Naive thymus-derived CD8-positive, alpha-beta T cell (primary cell): ENCODE measurements around the gene RNF223. TPM values are rescaled to one million over a fixed set of nuclear protein-coding genes. Genes with fewer than 3 reads are reported as not detected.
"Not testable (repeated sequence)": the region's sequence is repeated elsewhere in the genome, so short reads cannot be mapped to it uniquely, and the experiment has no call there.

Experiments used
- ATAC-seq, 2 donors: fragments of 150-1000 bp; cut with Tn5 transposase in 1 of 2; sonication (Bioruptor Pico), chemical (Tn5 transposase) in 1 of 2; 1 replicate in 1 of 2; 2 replicates in 1 of 2; pipeline ENCODE4 v1.10.0; 2021; ENCODE audit warnings: mild to moderate bottlenecking in 2 of 2, moderate library complexity in 2 of 2
- POLR2A ChIA-PET: fragments of 350-600 bp; sonication (Branson Sonifier 250); formaldehyde crosslinking; loops from one replicate; lab custom pipeline; 2021; ENCODE audit warnings: antibody characterized with exemption; lab: Charles Lee
- DNase-seq, 10 donors: peaks; one replicate each; pipeline versions ENCODE4 v3.0.0 to v3.0.0-alpha.2; 2020 to 2022
- H3K27ac Mint-ChIP-seq, 10 donors: one replicate each; pipeline ENCODE4 v1.8.0; 2020 to 2022; ENCODE audit warnings: mild to moderate bottlenecking in 10 of 10, mixed read lengths in 10 of 10, moderate library complexity in 4 of 10, inconsistent platforms in 1 of 10
- H3K27me3 Mint-ChIP-seq, 5 donors: one replicate each; pipeline ENCODE4 v1.8.0; 2021 to 2022; ENCODE audit warnings: mixed read lengths in 5 of 5
- H3K36me3 Mint-ChIP-seq, 3 donors: one replicate each; pipeline ENCODE4 v1.8.0; 2020 to 2022; ENCODE audit warnings: mixed read lengths in 3 of 3, mild to moderate bottlenecking in 2 of 3, inconsistent platforms in 1 of 3
- H3K4me1 Mint-ChIP-seq, 4 donors: one replicate each; pipeline ENCODE4 v1.8.0; 2021 to 2022; ENCODE audit warnings: mixed read lengths in 4 of 4
- H3K4me3 Mint-ChIP-seq, 10 donors: one replicate each; pipeline ENCODE4 v1.8.0; 2020 to 2022; ENCODE audit warnings: mild to moderate bottlenecking in 10 of 10, mixed read lengths in 10 of 10, moderate library complexity in 6 of 10, inconsistent platforms in 1 of 10
- H3K9me3 Mint-ChIP-seq, 9 donors: one replicate each; pipeline ENCODE4 v1.8.0; 2020 to 2022; ENCODE audit warnings: mixed read lengths in 9 of 9, mild to moderate bottlenecking in 3 of 9, inconsistent platforms in 1 of 9, moderate library complexity in 1 of 9
- polyA plus RNA-seq, 3 donors: library from polyadenylated mRNA; unstranded; fragments of 300-500 nt; fragmentation: Illumina TruSeq; gene quantifications; one replicate each; pipeline ENCODE4 v1.2.3, GENCODE V29; 2021
- total RNA-seq, 8 experiments: library from RNA in 2 of 8; stranded (reverse) in 2 of 8; gene quantifications; one replicate each; pipeline ENCODE4 v1.2.3 and lab custom pipeline; 2021 to 2026

Gene RNF223
- total and polyA plus RNA-seq, 5 experiments from 2014 or later = not detected

DNA sequence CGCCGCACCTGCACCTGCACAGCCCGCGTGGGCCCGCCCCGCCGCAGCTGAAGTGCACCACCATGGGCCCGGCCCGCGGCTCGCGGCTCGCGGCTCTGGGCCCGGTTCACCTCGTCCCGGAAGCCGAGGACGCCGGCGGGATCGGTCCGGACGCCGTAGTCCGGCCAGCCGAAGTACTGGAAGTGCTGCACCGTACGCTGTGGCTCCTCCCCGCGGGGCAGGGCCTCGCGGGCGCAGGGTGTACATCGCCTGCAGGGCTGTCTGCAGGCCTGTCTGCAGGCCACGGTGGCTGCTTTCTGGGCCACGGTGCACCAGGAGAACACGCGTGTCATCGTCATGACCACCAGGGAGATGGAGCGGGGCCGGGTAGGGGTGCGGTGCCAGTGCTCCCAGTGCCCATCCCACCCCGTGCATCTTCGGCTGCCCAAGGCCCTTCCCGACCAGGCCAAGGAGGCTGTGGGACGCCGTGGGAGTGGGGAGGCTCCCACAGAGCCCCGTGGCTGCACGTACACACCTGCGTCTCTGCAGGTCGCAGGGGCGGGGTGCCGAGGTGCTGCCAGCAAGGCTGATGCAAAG lies 6.7 kb downstream of the RNF223 start:
- Mint-ChIP-seq H3K4me1 (peaks cover 9 to 25% (median 21%) of the 10 kb centered on the region in 4 donors), H3K9me3 (no peaks in the 10 kb centered on the region), H3K27ac (no peak overlapping the region), H3K4me3 (peak overlapping the region in 2 of 10 donors; percentile 29 to 33), H3K36me3 (no peaks in the 10 kb centered on the region), H3K27me3 (peaks cover 0 to 5% (median 0%) of the 10 kb centered on the region in 5 donors)
- POLR2A ChIA-PET = no interaction called here
- ATAC-seq (no peak), DNase-seq (no peak)

DNA sequence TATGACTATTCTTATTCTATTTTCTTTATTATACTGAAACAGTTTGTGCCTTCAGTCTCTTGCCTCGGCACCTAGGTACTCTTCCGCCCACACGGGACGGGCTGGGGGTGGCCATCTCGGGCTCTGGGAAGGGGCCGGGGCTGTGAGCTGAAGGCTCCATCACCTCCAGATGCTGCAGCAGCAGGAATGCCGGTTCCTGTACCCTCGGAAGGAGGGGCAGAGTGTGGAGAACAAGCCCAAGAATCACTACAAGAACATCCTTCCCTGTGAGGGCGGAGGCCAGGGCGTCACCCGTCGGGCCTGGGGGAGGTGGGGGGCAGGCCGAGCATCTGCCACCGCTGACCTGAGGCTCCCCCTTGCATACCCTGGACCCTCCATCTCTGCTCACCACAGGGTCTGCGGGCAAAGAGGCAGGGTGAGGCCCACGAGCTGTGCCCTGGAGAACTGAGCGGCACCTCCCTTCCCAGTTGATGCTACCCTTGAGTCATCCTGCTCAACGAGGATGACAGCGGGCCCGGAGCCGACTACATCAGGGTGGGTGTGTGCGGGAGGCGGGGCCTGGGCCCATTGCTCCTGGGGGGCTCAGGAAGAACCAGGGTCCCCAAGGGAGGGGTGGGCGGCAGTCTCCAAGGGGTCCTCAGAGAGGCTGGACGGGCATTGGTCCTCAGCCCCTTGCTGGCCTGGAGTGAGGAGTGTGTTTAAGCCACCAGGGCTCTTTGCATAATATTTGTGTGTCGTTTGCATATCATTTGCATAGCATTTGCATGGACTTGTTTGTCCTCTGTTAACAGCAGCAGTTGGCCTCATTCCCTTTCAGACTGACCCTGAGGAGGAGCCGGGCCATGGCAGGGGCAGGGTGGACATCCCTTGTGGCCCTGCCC lies 7.5 kb downstream of the RNF223 start:
- POLR2A ChIA-PET = no interaction called here
- H3K4me3 Mint-ChIP-seq = peak overlapping the region in 5 of 10 donors; percentile 26 to 55 (median 45)

DNA sequence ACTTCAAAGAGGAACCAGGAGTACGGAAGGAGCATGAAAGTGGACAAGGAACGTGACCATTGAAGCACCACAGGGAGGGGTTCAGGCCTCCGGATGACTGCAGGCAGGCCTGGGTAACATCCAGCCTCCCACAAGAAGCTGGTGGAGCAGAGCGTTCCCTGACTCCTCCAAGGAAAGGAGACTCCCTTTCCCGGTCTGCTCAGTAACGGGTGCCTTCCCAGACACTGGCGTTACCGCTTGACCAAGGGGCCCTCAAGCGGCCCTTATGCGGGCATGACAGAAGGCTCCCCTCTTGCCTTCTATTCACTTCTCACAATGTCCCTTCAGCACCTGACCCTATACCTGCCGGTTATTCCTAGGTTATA lies 8.2 kb downstream of the RNF223 start:
- DNase-seq = not testable (repeated sequence)
- peaks cover 9 to 28% (median 23%) of the 10 kb centered on the region in 4 donors for H3K4me1 Mint-ChIP-seq
- POLR2A ChIA-PET = interaction anchor here (0.8 kb wide), 1 partner anchor 51 kb away, joined by 3 read pairs; no protein-coding TSS in a partner anchor

More for the DNA sequence above, 7.5 kb downstream of the RNF223 start:
- Mint-ChIP-seq H3K27ac (peak overlapping the region in 5 of 10 donors; percentile 5 to 66 (median 41)), H3K36me3 (no peaks in the 10 kb centered on the region), H3K4me1 (peaks cover 9 to 25% (median 22%) of the 10 kb centered on the region in 4 donors), H3K9me3 (no peaks in the 10 kb centered on the region), H3K27me3 (peaks cover 0 to 4% (median 0%) of the 10 kb centered on the region in 5 donors)
- DNase-seq (no peak), ATAC-seq (no peak)

DNA sequence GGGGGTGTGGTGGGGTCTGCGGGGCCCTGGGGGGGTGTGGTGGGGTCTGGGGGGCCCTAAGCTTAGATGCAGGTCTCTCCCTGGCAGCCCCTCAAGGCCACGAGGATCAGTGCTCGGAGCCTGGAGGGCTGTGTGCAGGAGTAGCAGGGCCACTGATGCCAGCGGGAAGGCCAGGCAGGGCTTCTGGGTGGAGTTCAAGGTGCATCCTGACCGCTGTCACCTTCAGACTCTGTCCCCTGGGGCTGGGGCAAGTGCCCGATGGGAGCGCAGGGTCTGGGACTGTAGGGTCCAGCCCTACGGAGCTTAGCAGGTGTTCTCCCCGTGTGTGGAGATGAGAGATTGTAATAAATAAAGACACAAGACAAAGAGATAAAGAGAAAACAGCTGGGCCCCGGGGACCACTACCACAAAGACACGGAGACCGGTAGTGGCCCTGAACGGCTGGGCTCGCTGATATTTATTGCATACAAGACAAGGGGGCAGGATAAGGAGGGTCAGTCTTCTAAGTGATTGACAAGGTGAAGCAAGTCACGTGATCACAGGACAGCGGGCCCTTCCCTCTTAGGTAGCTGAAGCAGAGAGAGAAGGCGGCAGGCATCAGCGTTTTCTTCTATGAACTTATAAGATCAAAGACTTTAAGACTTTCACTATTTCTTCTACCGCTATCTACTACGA lies 8.7 kb downstream of the RNF223 start:
- peaks cover 0 to 11% (median under 1%) of the 10 kb centered on the region in 5 donors for H3K27me3 Mint-ChIP-seq
- peak overlapping the region in 4 of 10 donors; percentile 13 to 69 (median 54) for H3K27ac Mint-ChIP-seq
- H3K9me3 Mint-ChIP-seq = no peaks in the 10 kb centered on the region
- DNase-seq (no peak), ATAC-seq (no peak)
- POLR2A ChIA-PET = interaction anchor here (0.5 to 1.8 kb wide), 4 partner anchors 9 to 51 kb away, joined by 3 to 7 read pairs (median 6); partner anchors contain the start of gene RNF223
- H3K4me3 Mint-ChIP-seq = peak overlapping the region in 4 of 10 donors; percentile 5 to 54 (median 17)
- peaks cover 12 to 29% (median 25%) of the 10 kb centered on the region in 4 donors for H3K4me1 Mint-ChIP-seq
- H3K36me3 Mint-ChIP-seq = no peaks in the 10 kb centered on the region

More for the DNA sequence above, 8.2 kb downstream of the RNF223 start:
- H3K9me3 Mint-ChIP-seq, ATAC-seq, H3K4me3 Mint-ChIP-seq, H3K36me3 Mint-ChIP-seq, H3K27me3 Mint-ChIP-seq: not testable (repeated sequence)
- H3K27ac Mint-ChIP-seq = peak overlapping the region in 2 of 10 donors; percentile 13 to 69

DNA sequence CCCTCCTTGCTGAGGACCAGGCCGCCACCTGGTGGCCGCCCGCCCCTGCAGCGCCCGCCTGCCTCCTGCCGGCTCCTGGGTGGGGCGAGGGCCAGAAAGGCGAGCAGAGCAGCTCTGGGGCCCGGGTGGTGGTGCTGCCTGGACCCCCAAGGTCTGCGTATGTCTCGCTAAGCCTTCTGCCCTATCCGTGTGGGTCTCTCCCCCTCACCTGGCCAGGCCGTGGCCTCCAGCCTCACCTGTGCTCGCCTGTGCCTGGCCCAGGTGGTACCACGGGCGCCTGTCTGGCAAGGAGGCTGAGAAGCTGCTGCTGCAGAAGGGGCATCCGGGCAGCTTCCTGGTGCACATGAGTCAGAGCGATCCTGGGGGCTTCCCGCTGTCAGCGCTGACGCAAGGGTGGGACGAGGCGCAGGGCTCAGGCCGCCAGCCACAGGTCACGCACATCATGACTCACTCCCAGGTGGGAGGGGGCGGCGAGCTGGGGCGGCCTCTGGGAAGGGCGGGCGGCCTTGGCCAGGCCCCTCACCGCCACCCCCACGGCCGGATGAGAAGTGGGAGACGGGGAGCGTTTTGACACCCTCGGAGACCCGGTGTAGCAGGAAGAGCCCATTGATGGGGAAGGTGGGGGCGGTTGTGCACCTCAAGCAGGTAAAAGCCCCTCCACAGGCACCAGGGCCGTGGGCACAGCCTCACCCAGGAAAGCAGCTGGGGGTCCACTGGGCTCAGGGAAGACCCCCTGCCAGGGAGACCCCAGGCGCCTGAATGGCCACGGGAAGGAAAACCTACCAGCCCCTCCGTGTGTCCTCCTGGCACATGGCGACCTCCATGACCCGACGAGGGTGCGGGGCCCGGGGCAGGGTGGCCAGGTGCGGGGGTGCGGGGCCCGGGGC lies 9.9 kb downstream of the RNF223 start:
- POLR2A ChIA-PET = interaction anchor here (0.5 to 1.8 kb wide), 11 partner anchors 11 to 83 kb away, joined by 3 to 7 read pairs (median 4); partner anchors contain the start of genes PERM1 and RNF223
- peak; percentile 60 to 69 for ATAC-seq
- H3K4me1 Mint-ChIP-seq = peaks cover 16 to 32% (median 27%) of the 10 kb centered on the region in 4 donors
- no peaks in the 10 kb centered on the region for H3K9me3 Mint-ChIP-seq
- DNase-seq = peak; percentile 68 to 91 (median 73)
- H3K27me3 Mint-ChIP-seq = peaks cover 0 to 17% (median 4%) of the 10 kb centered on the region in 5 donors
- peak overlapping the region in 7 of 10 donors; percentile 31 to 94 (median 76) for H3K27ac Mint-ChIP-seq
- no peaks in the 10 kb centered on the region for H3K36me3 Mint-ChIP-seq
- peak overlapping the region in 8 of 10 donors; percentile 28 to 74 (median 57) for H3K4me3 Mint-ChIP-seq

DNA sequence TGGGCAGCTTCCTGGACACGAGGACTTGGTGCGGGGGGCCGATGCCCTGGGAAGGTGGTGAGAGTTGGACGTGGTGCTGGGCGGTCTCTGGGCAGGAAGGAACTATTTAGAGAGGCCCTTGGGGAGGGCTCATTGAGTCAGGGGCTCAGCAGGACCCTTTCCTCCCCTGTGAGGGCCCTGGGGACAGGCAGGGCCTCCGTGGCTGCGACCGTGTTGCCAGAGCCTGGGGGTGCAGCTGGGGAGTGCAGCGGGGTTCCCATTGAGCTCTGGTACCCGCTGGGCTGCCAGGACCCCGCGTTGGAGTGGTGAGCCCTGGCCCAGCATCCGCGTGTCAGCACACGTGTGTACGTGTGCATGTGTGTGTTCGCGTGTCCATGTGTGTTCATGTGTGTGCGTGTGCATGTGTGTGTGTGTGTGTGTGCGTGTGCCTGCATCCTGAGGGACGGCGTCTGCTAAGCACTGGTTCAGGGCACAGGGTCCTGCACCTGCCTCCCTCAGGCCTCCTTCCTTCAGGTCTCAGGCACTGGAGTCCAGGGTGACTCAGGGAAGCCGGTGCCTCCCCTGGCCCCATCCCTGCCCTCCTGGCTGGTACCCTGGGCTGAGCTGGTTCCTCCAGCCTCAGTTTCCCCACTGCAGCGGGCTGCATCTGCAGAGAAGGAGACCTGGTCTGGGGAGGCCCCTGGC lies 10.7 kb downstream of the RNF223 start:
- Mint-ChIP-seq H3K9me3 (no peaks in the 10 kb centered on the region), H3K36me3 (no peaks in the 10 kb centered on the region), H3K4me1 (peaks cover 16 to 36% (median 32%) of the 10 kb centered on the region in 4 donors), H3K27ac (peak overlapping the region in 5 of 10 donors; percentile 38 to 77 (median 65)), H3K4me3 (peak overlapping the region in 3 of 10 donors; percentile 43 to 60 (median 57)), H3K27me3 (peaks cover 0 to 23% (median 5%) of the 10 kb centered on the region in 5 donors)
- POLR2A ChIA-PET = interaction anchor here (0.6 to 1.8 kb wide), 9 partner anchors 11 to 82 kb away, joined by 3 to 7 read pairs (median 4); partner anchors contain the start of genes ISG15, PERM1 and RNF223
- no peak for ATAC-seq
- DNase-seq = no peak

DNA sequence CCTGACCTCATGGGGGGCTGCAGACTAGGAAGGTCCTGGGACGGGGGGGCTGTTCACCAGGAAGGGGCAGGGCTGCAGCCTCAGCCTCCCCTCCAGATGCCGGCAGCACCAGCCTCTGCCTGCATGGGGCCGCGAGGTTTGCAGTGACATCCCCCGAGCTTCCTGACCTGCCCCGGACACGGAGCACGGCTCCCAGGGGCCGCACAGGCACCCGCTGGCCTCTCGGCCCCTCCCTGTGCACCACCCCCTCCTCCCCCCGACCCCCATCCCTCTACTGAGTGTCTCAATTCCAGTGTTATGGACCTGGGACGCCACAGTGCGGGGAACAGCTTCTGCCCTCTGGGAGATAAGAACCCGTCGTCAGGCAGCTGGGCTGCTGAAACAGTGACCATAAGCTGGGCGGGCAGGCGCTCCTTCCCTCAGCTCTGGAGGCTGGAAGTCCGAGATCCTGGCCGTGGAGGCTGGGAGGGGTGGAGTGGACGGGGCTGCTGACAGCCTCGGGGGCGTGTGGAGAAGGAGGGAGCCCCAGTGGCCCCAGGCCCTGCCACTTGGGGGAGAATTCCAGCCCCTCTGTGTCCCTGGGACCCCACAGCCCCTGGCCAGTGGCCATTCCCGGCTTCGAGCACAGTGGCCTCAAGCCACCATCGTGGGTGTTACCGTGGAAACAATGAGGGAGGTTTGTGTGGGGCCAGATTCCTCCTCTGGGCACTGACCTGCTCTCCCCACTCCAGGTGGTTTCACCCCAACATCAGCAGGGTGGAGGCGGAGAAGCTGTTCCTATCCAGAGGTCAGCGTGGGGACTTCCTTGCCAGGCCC lies 11.6 kb downstream of the RNF223 start:
- peak overlapping the region in 2 of 10 donors; percentile 22 to 60 for H3K27ac Mint-ChIP-seq
- POLR2A ChIA-PET = interaction anchor here (1.0 kb wide), 2 partner anchors 31 to 49 kb away, joined by 3 to 4 read pairs; partner anchors contain the start of gene ISG15
- peaks cover 13 to 35% (median 31%) of the 10 kb centered on the region in 4 donors for H3K4me1 Mint-ChIP-seq

DNA sequence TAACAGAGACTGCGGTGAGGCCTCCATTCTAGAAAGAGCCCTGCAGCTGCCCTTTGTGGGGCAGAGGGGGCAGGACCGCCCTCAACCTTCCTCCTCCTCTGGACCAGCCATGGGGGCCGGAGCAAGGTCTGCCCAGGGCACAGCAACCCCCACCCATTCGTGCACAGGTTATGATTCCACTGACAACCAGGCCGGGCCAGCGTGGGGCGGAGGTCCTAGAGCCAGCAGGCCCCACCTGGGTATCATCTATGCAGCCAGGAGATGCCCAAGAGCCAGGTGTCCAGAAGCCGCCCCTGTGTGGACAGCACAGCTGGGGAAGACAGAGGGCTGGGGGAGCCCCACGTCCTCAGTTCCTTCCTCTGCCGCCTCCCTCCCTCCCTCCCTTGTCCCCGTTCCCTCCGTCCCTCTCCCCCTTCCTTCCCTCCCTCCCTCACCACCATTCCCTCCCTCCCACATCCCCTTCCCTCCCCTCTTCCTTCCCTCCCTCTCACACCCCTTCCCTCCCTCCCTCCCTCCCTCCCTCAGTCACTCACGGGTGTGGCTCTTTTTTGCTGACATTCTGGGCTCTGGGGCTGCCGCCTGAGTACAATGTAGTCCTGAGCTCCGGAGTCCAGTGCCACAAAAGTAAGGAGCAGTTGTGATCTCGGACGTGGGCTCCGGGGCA lies 12.3 kb downstream of the RNF223 start:
- Mint-ChIP-seq H3K27ac (peak overlapping the region in 1 of 10 donors; percentile 8), H3K36me3 (no peaks in the 10 kb centered on the region), H3K4me3 (peak overlapping the region in 6 of 10 donors; percentile 23 to 70 (median 40)), H3K9me3 (no peaks in the 10 kb centered on the region), H3K27me3 (peaks cover 0 to 32% (median 9%) of the 10 kb centered on the region in 5 donors), H3K4me1 (peaks cover 13 to 33% (median 30%) of the 10 kb centered on the region in 4 donors)
- DNase-seq = no peak
- ATAC-seq = no peak
- POLR2A ChIA-PET = no interaction called here

More for the DNA sequence above, 11.6 kb downstream of the RNF223 start:
- Mint-ChIP-seq H3K36me3 (no peaks in the 10 kb centered on the region), H3K4me3 (peak overlapping the region in 6 of 10 donors; percentile 10 to 47 (median 36)), H3K27me3 (peaks cover 0 to 31% (median 9%) of the 10 kb centered on the region in 5 donors), H3K9me3 (no peaks in the 10 kb centered on the region)
- no peak for DNase-seq
- no peak for ATAC-seq

DNA sequence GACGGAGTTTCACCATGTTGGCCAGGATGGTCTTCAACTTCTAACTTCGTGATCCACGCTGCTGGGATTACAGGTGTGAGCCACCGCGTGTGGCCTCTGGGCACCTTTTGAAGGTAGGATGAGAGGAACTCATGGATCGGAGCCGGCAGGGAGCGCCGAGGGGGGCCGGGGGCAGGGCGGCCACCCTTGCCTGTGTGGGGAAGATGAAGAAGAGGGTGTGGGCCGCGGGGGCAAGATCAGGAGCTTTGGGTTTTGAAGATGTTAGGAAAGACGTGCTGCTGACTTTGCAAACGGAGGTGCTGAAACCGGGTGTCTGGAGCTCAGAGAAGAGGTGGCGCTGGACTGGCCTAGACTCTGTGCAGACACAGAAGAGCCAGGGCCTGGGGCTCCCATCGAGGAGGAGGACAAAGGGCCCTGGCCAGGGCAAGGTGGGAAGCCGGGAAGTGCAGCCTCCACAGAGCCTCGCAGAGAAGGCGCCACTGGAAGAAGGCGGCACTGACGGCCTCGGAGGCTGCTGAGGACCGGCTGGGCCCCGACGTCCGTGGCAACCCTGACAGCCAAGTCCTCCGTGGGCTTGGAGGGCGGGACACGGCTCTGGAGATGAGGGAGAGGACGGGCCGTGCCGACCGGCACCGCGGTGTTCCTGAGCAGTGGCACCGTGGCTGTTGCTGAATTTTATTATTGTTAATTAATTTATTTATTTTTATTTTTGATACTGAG lies 13.7 kb downstream of the RNF223 start:
- ATAC-seq (no peak), DNase-seq (no peak)
- POLR2A ChIA-PET = interaction anchor here (0.6 to 2.3 kb wide), 3 partner anchors 9 to 663 kb away, joined by 3 to 8 read pairs (median 7); partner anchors contain the start of gene ISG15
- no peaks in the 10 kb centered on the region for H3K36me3 Mint-ChIP-seq
- peak overlapping the region in 7 of 10 donors; percentile 12 to 71 (median 48) for H3K27ac Mint-ChIP-seq
- H3K9me3 Mint-ChIP-seq = no peaks in the 10 kb centered on the region
- peaks cover 12 to 33% (median 27%) of the 10 kb centered on the region in 4 donors for H3K4me1 Mint-ChIP-seq
- H3K4me3 Mint-ChIP-seq = peak overlapping the region; percentile 60 to 85 (median 78)
- H3K27me3 Mint-ChIP-seq = peaks cover 0 to 32% (median 9%) of the 10 kb centered on the region in 5 donors
